ENCODE results near the gene ADAMTS8.

ADAMTS8 gene, protein sequence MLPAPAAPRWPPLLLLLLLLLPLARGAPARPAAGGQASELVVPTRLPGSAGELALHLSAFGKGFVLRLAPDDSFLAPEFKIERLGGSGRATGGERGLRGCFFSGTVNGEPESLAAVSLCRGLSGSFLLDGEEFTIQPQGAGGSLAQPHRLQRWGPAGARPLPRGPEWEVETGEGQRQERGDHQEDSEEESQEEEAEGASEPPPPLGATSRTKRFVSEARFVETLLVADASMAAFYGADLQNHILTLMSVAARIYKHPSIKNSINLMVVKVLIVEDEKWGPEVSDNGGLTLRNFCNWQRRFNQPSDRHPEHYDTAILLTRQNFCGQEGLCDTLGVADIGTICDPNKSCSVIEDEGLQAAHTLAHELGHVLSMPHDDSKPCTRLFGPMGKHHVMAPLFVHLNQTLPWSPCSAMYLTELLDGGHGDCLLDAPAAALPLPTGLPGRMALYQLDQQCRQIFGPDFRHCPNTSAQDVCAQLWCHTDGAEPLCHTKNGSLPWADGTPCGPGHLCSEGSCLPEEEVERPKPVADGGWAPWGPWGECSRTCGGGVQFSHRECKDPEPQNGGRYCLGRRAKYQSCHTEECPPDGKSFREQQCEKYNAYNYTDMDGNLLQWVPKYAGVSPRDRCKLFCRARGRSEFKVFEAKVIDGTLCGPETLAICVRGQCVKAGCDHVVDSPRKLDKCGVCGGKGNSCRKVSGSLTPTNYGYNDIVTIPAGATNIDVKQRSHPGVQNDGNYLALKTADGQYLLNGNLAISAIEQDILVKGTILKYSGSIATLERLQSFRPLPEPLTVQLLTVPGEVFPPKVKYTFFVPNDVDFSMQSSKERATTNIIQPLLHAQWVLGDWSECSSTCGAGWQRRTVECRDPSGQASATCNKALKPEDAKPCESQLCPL

DNA sequence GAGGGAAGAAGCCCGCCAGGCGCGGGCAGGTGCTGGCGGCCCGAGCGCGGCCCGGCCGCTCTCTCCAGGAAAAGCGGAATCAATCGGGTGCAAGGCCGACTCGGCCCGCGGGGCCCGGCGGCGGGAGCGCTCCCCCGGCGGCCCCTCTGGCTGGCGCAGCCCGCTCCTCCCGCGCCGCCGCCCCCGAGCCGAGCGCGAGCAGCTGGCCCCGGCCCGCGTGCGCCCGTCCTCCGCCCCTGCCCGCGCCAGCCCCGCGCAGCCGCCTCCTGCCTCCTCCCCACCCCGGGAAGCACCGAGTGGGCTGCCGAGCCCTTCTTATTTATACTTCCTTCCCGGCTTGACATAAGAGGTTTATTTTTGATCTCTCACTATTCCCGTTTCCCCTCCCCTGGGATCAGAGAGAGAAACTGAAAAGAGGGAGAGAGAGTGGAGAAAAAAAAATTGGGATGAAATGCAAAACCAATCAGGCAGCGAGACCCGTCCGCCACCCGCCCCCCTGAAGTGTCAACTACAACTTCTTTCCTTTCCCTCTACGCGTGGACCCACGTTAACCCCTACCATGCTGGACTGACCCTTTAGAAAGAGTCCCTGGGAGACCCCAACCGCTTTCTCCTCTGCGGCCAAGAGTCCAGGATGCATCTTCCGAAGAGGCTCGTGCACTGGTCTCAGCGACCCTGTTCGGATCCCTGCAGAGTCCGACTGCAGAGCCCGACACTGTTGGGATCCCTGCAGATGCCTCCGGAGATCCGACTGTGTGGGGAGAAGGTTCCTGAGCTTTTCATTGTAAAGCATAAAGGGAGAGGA lies at the start of gene ADAMTS8:
Gene ADAMTS8, minus strand, starts transcription at position 294 of the 804 bp plus-strand sequence. CDS start 323 bp downstream, outside the sequence.
- no peak for DNase-seq

DNA sequence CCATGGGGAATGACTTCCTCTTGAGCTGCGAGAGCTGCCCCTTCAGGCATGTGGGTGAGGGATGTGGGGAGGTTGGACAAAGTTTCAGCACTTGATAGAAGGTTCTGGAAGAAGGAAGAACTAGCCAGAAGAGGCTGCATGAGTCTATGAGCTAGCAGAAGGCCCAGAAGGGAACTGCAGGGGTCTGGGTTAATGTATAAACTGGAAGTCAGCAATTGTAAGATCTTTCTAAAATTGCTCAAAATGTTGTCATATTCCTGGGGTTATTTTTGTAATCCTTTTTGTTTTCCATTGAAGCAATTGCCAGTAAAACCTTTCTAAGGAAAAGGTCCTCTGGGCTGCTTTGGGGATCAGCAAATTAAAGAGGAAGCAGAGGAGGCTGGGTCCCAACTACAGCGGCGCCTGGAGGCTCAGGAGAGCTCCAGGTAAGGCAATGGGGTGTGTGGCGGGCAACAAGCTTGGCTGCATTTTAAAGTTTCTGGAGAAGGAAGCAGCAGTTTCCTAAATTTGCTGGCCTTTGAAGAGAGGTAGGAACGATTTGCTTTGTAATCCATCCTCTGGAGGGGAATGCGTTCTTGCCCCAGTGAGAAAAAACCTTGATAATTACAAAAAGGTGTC lies 49.3 kb upstream of the ADAMTS8 start:
- DNase-seq: no peak

GRCh38 chr11:130476922-130477491 lies 48.6 kb upstream of the ADAMTS8 start:
- DNase-seq: no peak

GRCh38 chr11:130476200-130476921 lies 48.0 kb upstream of the ADAMTS8 start:
- no peak for DNase-seq

DNA sequence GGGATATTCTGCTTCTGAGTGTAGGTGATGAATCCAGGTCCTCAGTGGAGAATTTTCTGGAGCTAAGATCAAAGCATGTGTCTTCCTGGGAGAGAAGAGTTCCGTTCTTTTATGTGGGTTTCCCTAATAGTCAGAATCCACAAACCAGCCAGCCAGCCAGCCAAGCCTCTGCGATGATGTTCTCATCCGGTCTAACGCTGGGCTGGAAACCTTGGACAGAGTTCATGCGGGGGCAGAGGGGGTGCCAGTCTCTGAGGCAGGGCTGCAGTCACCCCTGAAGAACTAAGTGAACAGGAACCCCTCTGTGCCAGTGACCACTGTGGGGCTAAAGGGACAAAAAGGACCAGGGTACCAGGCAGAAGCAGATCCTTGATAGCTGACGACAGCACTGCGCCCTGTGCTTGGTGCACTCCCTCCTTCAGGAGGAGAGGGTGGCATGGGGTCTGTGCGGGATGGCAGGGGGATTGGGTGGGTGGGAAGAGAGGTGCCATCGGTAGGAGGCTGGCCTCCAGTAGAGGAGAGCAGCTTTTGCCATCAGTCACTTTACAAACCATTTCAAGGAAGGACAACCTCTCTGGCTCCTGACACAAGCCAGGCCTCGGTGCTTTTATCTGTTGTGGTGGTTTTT lies 47.1 kb upstream of the ADAMTS8 start:
- no peak for DNase-seq

GRCh38 chr11:130474637-130475400 lies 46.4 kb upstream of the ADAMTS8 start:
- no peak for DNase-seq

DNA sequence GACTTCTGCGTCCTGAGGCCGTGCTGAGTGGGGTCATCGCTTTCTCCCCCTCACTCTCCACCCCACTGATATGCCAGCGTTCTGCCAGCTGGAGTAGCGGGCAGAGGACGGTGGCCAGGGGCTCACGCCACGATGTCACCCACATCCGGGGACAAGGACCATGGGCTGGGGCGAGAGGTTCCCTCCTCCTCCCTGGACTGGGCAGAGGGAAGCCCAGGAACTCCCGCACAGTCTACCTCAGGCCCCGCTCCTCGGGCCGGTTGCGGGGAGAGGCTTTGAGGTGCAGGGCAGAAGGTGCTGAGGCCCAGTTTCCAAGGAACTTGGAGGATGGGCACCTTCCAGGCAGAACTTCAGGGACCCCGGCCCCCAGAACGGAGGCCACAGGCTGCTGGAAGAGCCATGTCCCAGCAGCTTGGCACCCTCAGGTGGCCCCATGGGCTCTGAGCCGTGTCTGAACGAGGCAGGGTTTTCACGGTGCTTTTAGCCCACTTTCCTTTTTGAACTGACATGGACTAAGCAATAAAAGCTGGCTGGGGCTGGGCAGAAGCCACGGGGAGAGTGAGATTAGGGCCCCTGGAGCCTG lies 45.5 kb upstream of the ADAMTS8 start:
- no peak for DNase-seq

DNA sequence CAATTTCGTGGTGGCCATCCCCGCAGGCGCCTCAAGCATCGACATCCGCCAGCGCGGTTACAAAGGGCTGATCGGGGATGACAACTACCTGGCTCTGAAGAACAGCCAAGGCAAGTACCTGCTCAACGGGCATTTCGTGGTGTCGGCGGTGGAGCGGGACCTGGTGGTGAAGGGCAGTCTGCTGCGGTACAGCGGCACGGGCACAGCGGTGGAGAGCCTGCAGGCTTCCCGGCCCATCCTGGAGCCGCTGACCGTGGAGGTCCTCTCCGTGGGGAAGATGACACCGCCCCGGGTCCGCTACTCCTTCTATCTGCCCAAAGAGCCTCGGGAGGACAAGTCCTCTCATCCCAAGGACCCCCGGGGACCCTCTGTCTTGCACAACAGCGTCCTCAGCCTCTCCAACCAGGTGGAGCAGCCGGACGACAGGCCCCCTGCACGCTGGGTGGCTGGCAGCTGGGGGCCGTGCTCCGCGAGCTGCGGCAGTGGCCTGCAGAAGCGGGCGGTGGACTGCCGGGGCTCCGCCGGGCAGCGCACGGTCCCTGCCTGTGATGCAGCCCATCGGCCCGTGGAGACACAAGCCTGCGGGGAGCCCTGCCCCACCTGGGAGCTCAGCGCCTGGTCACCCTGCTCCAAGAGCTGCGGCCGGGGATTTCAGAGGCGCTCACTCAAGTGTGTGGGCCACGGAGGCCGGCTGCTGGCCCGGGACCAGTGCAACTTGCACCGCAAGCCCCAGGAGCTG lies 44.8 kb upstream of the ADAMTS8 start:
- no peak for DNase-seq

GRCh38 chr11:130472434-130472961 lies 44.1 kb upstream of the ADAMTS8 start:
- no peak for DNase-seq

- DNase-seq: no peak
These were observed 43.5 kb upstream of the ADAMTS8 start for GRCh38 chr11:130471731-130472433.

- DNase-seq: no peak
These were observed 42.7 kb upstream of the ADAMTS8 start for GRCh38 chr11:130470832-130471706.

DNA sequence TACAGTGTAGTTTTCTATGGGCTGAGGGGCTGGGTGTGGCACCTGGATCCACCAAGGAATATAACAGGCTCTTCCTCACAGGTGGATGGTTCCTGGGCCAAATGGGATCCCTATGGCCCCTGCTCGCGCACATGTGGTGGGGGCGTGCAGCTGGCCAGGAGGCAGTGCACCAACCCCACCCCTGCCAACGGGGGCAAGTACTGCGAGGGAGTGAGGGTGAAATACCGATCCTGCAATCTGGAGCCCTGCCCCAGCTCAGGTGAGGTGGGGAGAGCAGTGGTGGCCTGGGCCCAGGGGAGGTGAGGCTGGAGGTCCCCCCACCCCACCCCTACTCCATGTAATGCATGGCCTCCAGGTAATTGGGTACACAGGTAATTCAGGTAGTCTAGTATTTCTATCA lies 40.8 kb upstream of the ADAMTS8 start:
- no peak for DNase-seq

- DNase-seq: no peak
These were observed 38.9 kb upstream of the ADAMTS8 start for GRCh38 chr11:130467116-130467900.

DNA sequence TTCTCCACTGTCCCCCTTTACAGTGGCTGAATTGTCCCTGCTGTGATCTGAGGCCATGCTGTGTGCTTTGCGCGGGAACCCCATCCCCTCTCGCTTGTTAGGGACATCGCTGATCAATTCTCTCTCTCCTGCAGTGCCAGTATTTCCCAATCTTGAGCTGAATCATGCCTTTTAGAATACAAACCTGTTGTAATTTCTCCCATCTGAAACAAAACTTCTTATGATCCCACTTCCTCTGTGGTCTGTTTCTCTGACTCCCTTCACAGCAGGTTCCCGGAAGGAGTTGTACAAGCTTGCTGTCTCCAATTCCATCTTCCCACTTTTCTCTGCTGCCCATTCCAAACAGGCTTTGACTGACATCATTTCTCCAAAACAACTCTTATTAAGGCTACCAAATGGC lies 36.9 kb upstream of the ADAMTS8 start:
- no peak for DNase-seq

GRCh38 chr11:130464291-130464812 lies 35.9 kb upstream of the ADAMTS8 start:
- no peak for DNase-seq

DNA sequence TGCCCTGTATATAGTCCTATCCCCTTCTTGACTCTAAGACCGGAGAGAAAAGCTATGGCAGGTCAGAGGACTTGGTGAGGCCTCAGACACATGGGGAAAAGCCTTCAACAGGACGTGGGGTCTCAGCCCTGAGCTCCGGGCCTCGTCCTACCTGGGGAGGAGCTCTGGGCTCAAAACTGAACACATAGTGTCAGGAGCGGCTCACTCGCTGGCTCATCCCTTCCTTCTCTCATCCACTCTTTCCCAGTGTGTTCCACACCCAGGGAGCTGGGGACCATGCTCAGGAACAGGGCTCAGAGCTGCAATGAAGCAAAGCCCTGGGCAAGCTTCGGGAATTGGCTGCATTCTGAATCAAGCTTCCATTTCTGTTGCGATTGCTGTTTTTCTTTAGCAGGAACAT lies 34.5 kb upstream of the ADAMTS8 start:
- DNase-seq: no peak
